RWPE1 (cell line): ENCODE results near the gene ZNF32.

Experiments
- CTCF ChIA-PET: fragments of 350-600 bp; sonication (Branson Sonifier 250); formaldehyde crosslinking; extraction: SDS; loops from one replicate; lab custom pipeline; 2021; lab: Yijun Ruan, JAX
- POLR2A ChIA-PET: fragments of 400-600 bp; formaldehyde crosslinking; extraction: SDS; loops from one replicate; lab custom pipeline; 2020; ENCODE audit warnings: antibody characterized with exemption; ENCODE audit not compliant: low non-redundant PET; lab: Yijun Ruan, JAX
- DNase-seq: peaks from one replicate; pipeline ENCODE4 v3.0.0; 2012; ENCODE audit warnings: low spot score
- H3K27ac ChIP-seq: fragments of 450-650 bp; 2 replicates; pipeline ENCODE4 v1.5.1; 2017
- CTCF ChIP-seq: fragments of 450-650 bp; conservative IDR thresholded peaks from 2 replicates; pipeline ENCODE4 v1.5.1; 2017; ENCODE audit warnings: low read depth, mild to moderate bottlenecking

The ZNF32 gene

DNA sequence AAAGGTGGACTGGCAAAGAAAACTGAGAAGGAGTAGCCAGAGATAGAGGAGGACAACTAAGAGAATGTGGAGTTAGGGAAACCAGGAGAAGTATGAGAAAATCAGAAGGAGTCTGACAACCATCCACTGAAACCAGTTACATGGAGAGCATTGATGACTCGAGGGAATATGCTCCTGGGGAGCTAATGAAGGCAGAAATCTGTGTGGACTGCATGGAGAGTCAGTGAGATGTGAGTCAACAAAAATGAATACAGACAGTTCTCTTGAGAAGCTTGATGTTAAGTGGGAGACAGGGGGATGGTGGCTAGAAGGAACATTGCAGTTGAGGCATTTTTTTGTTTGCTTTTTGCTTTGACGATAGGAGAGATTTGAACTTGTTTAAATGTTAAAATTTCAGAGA, 34.3 kb upstream of the ZNF32 start:
- TF ChIP-seq CTCF = no peak
- POLR2A ChIA-PET = no interaction called here
- CTCF ChIA-PET = interaction anchor here (0.5 to 0.7 kb wide), 2 partner anchors 504 to 1145 kb away, joined by 3 read pairs; no protein-coding TSS in a partner anchor
- no peak for DNase-seq
- no peak overlapping the region for H3K27ac ChIP-seq

DNA sequence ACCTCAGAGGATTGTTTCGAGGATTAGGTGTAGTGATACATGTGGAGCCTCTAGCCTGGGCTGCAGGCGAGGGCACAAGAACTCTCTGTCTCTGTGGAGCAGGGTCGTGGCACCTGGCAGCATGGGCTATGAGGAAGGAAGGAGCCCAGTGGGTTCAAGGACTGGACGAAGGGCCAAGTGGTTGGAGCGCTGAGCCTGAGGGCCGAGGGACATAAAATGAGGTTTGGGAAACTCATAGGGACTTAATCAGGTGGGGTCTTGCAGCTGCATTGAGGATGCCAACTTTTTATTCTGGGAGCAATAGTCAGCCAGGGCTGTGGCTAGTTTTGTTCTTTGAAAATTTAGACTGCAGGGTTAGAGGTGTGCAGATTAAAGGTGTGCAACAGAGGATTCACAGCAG, 33.0 kb upstream of the ZNF32 start:
- H3K27ac ChIP-seq = no peak overlapping the region
- ChIA-PET POLR2A (no interaction called here), CTCF (interaction anchor here (0.6 kb wide), 1 partner anchor 9 kb away, joined by 4 read pairs; no protein-coding TSS in a partner anchor)
- DNase-seq = no peak
- TF ChIP-seq CTCF = no peak

DNA sequence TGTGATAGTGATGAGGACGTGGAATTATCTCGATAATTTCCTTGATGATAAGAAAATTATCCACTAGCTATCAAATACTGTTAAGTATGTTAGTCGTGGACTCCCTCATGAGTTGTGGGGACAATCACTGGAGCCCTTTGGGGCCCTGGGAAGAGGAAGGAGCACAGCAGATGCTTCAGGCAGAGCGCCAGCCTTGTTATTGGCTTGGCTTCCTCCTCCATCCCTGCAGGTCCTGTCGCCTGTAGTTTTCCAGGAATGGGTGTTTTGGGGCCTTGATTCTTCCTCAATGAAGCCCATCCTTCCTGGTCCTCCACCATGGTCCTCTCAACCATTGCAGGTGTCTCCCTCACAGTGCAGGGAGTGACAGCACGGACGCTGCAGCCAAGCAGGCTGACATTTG, 32.5 kb upstream of the ZNF32 start:
- POLR2A ChIA-PET = no interaction called here
- CTCF ChIA-PET = interaction anchor here (0.6 kb wide), 1 partner anchor 9 kb away, joined by 4 read pairs; no protein-coding TSS in a partner anchor
- no peak for TF ChIP-seq CTCF
- H3K27ac ChIP-seq = no peak overlapping the region
- DNase-seq = no peak

GRCh38 chr10:43680035-43680434, 31.4 kb upstream of the ZNF32 start:
- POLR2A ChIA-PET = no interaction called here
- no peak overlapping the region for H3K27ac ChIP-seq
- TF ChIP-seq CTCF = no peak
- CTCF ChIA-PET = interaction anchor here (1.2 kb wide), 1 partner anchor 10 kb away, joined by 4 read pairs; no protein-coding TSS in a partner anchor
- peak; percentile 22 for DNase-seq

DNA sequence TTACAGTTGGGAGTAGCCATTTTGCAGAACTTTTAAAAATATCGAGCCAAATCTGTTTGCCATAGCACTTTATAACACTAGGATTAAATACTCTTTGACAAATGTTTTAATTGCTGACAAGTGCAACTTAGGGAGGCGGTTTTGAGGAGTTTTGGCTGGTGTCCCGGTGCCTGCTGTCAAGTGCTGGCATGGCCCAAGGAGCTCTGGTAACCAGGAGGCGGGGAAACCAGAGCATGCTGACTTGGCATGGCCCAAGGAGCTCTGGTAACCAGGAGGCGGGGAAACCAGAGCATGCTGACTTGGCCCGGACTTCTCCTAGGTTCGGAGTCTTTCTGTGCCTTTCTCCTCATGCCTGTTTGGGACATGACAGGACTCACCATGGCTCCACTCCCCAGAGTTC, 30.8 kb upstream of the ZNF32 start:
- no peak overlapping the region for H3K27ac ChIP-seq
- DNase-seq = no peak
- ChIA-PET CTCF (interaction anchor here (1.2 kb wide), 1 partner anchor 10 kb away, joined by 4 read pairs; no protein-coding TSS in a partner anchor), POLR2A (no interaction called here)
- no peak for TF ChIP-seq CTCF

DNA sequence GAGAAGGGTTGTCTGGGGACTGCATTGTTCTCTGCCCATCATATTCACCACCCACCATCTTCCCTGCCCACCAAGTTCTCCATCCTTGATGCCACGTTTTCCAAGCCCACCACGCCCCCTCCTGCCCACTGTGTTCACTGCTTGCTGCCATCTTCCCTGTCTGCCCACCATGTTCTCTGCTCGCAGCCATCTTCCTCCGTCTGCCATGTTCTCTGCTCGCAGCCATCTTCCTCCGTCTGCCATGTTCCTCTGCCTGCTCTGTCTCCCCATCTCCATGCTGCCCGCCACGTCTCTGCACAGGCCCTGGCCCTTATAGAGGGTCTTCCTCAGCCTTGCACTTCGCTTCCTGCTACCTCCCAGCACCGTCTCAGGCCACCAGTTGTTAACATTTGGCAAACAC, 30.0 kb upstream of the ZNF32 start:
- CTCF ChIA-PET = no interaction called here

More for the DNA sequence above, 30.0 kb upstream of the ZNF32 start:
- no peak for TF ChIP-seq CTCF
- POLR2A ChIA-PET = no interaction called here
- H3K27ac ChIP-seq = no peak overlapping the region
- no peak for DNase-seq
